NCI-H2081 treated with DMSO at 0.1 percent for 48 hours (cell line): ENCODE data around the gene IL7R.
A peak's percentile ranks its signal among the peaks of the same experiment; 100 is the strongest.
"Not testable (repeated sequence)": the region's sequence is repeated elsewhere in the genome, so short reads cannot be mapped to it uniquely, and the experiment has no call there.

Experiments
- DNase-seq: peaks from one replicate; lab custom pipeline; 2025; lab: John Stamatoyannopoulos, UW

Gene IL7R

DNA sequence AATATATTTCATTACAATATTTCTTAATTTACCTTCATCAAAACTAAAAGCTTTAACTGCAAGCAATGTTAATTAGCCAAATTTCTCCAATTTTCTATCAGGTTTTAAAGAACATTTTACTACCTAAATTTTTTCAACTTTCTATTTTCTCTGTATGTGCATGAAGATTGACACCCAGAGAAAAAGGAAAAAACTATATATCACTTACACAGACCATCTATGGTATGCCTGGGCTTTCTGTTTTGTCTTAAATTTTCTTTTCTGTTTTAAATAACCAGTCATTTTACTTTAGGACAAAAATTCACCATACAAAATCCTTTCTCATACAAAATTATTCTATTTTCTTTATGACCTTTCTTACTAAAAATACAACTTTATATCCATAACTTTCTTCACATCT lies 13.8 kb upstream of the IL7R start:
- DNase-seq = no peak

- DNase-seq = not testable (repeated sequence)
These were observed 11.2 kb upstream of the IL7R start for GRCh38 chr5:35845508-35845907.

GRCh38 chr5:35847491-35847890 lies 9.2 kb upstream of the IL7R start:
- no peak for DNase-seq

GRCh38 chr5:35847961-35848360 lies 8.7 kb upstream of the IL7R start:
- DNase-seq = no peak

GRCh38 chr5:35849860-35850259 lies 6.8 kb upstream of the IL7R start:
- no peak for DNase-seq

DNA sequence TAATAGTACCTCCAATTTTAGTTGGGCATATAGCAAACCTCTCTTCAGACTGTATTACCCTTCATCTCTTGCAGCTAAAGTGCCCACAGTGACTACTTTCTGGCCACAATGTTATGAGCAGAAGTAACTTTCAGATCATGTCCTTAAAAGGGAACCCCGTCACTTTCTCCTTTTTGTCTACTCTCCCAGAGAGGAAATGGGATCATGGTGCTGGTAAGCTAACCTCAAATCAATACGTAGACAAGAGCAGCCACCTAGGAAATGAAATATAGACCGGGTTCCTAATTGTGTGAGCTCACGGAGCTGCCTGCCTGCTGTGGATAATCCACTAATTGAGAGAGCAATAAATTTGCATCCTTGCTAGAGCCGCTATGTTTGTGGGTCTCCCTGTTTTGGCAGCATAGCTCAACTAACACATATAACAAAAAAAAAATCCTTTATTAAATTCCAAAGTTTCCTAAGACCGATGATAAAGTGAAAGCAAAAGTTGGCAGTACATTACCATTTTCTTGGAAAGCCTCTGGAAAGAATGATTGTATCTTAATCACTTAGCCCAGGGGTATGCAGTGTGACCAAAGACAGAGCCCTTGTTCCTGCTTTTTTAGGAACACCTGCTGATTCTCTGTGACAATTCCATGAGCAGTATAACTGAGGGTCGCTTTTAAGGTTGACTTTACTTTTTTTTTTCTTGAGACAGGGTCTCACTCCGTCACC lies 5.6 kb upstream of the IL7R start:
- DNase-seq = no peak

GRCh38 chr5:35852084-35852734 lies 4.5 kb upstream of the IL7R start:
- no peak for DNase-seq

- no peak for DNase-seq
These were observed 3.9 kb upstream of the IL7R start for GRCh38 chr5:35852773-35853172.

GRCh38 chr5:35853631-35854030 lies 3.1 kb upstream of the IL7R start:
- no peak for DNase-seq

- no peak for DNase-seq
These were observed 2.4 kb upstream of the IL7R start for GRCh38 chr5:35854248-35854647.

DNA sequence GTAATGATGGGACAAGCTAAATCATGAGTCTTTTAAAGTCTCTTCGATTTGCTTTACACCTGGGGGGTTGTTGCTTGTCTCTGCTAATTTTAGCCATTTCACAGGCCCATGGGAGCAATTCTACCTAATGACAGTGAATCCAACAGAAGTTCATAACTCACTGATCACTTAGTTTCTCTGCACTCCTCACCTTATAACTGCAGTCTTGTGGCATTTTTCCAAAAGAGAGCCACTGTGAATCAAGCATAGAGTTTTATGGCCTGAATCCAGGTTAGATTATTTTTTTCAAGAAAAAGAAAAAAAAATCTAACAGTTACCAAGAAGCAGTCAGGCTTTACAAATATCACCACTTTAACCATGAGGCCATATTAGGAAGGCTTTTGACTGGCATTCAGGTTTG lies 1.5 kb upstream of the IL7R start:
- no peak for DNase-seq

DNA sequence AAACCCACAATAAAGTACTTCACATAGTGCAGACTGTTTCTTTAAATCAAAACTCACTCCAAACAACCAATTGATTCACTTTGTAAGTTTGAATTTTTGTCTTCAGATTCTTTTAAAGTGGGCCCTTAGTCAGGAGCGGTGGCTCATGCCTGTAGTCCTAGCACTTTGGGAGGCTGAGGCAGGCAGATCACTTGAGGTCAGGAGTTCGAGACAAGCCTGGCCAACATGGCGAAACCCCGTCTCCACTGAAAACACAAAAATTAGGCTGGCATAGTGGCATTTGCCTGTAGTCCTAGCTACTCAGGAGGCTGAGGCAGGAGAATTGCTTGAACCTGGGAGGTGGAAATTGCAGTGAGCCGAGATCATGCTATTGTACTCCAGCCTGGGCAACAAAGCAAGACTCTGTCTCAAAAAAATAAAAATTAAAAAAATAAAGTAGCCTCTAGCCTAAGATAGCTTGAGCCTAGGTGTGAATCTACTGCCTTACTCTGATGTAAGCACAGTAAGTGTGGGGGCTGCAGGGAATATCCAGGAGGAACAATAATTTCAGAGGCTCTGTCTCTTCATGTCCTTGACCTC lies 416 bp upstream of the IL7R start:
- DNase-seq = not testable (repeated sequence)

- no peak for DNase-seq
These were observed 1.0 kb downstream of the IL7R start for GRCh38 chr5:35857606-35858205.

- peak; percentile 95 for DNase-seq
These were observed 2.5 kb downstream of the IL7R start for GRCh38 chr5:35859101-35859661.

GRCh38 chr5:35860686-35861085 lies 4.0 kb downstream of the IL7R start:
- no peak for DNase-seq

DNA sequence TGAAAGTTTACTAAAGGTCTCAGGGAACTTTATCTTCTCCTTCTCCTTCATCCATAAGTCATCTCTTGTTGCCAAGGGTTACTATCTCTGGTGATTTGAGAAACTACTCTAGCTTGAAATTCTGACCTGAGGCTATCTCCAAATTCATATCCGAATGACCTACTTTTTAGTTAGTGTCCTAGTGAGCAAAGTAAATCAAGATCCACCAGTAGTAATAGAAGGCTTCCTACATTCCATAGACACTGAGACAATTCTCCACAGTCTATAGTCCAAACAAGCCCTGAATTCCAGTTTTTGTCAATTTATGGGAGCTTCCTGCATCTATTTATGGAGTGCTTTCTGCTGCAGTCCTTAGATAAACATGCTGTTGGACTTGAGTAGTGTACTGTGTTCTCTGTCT lies 5.0 kb downstream of the IL7R start:
- DNase-seq = no peak

GRCh38 chr5:35862126-35862525 lies 5.4 kb downstream of the IL7R start:
- DNase-seq = no peak

DNA sequence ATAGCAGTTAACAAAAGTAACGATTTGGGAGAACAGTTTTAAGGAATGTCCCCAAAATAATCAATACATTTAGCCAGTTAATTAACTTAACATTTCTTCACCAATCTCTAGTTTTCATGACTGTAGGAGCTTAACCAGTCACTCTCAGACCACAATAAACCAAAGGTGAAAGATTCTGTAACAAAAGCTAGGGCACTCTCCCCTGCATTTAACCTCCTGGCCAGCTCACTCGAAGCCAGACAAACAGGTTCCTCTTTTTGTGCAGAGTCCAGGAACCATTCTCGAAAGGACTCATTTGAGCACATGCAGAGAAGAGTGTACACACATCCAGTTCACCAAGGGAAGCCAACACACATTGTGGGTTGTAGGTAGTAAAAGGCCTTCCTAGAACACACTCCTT lies 6.5 kb downstream of the IL7R start:
- DNase-seq = no peak

DNA sequence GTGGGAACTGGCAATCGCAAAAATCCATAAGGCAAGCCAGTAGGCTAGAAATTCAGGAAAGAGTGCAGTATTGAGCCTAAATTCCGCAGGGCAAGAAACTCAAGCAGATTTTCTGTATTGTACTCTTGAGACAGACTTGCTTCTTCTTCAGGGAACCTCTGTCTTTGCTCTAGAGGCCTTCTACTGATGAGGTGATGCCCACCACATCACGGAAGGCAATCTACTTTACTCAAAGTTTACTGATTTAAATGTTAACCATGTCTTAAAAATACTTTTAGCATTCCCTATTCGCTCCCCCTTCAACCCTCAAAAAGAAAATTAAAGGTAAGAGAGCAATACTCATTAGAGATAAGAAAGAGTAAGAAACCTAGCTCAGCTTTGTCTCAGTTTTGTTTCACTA lies 11.3 kb downstream of the IL7R start:
- no peak for DNase-seq

- DNase-seq = no peak
These were observed 13.1 kb downstream of the IL7R start for GRCh38 chr5:35869685-35870277.

DNA sequence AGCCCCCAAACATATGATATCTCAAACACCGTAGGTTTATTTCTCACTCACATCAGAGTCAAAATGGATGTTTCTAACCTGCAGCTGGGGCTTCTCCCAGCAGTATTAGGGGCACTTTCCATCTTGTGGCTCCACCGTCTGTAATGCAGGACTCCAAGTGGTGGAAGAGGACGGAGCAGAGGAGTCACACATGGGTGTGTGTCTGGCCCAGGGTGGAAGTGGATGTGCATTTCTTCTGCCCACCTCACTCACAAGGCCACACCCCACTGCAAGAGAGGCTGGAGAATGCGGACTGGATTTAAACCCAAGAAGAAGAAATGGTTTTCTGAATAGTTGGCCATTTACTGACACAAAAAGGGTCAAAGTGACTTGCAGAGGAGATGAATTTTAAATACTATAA lies 13.9 kb downstream of the IL7R start:
- DNase-seq = no peak

- DNase-seq = no peak
These were observed 19.8 kb downstream of the IL7R start for GRCh38 chr5:35876454-35876853.
